Mesothelial cell of epicardium (in vitro differentiated cells): ENCODE measurements around the gene UPF1. TPM values are rescaled to one million over a fixed set of nuclear protein-coding genes. Genes with fewer than 3 reads are reported as not detected.

Experiments
- DNase-seq, 2 experiments: peaks; one replicate each; pipeline ENCODE4 v3.0.0; 2021; ENCODE audit warnings: low spot score in 2 of 2; ENCODE audit not compliant: unreplicated experiment in 2 of 2
- H3K27ac Mint-ChIP-seq: 2 replicates; pipeline ENCODE4 v1.8.0; 2021; ENCODE audit warnings: mixed read lengths
- H3K27me3 Mint-ChIP-seq: 2 replicates; pipeline ENCODE4 v1.8.0; 2021; ENCODE audit warnings: low read depth, mixed read lengths
- H3K36me3 Mint-ChIP-seq: 2 replicates; pipeline ENCODE4 v1.8.0; 2021; ENCODE audit warnings: mixed read lengths
- H3K4me1 Mint-ChIP-seq: 2 replicates; pipeline ENCODE4 v1.8.0; 2021; ENCODE audit warnings: mixed read lengths
- H3K4me3 Mint-ChIP-seq: 2 replicates; pipeline ENCODE4 v1.8.0; 2021; ENCODE audit warnings: mild to moderate bottlenecking, moderate library complexity, mixed read lengths
- H3K9me3 Mint-ChIP-seq: 2 replicates; pipeline ENCODE4 v1.8.0; 2021; ENCODE audit warnings: mixed read lengths
- CTCF ChIP-seq: fragments of 200-600 bp; sonication (generic); IDR thresholded peaks from one replicate; pipeline ENCODE4 v1.5.0; 2021; ENCODE audit warnings: antibody characterized with exemption; ENCODE audit not compliant: unreplicated experiment
- total RNA-seq: library from RNA; stranded (reverse); gene quantifications from 3 replicates; pipeline ENCODE4 v1.2.1, GENCODE V29; 2021

UPF1 gene
- total RNA-seq = 72.1 to 73.3 TPM (median 73.0 TPM) in 3 replicates

DNA sequence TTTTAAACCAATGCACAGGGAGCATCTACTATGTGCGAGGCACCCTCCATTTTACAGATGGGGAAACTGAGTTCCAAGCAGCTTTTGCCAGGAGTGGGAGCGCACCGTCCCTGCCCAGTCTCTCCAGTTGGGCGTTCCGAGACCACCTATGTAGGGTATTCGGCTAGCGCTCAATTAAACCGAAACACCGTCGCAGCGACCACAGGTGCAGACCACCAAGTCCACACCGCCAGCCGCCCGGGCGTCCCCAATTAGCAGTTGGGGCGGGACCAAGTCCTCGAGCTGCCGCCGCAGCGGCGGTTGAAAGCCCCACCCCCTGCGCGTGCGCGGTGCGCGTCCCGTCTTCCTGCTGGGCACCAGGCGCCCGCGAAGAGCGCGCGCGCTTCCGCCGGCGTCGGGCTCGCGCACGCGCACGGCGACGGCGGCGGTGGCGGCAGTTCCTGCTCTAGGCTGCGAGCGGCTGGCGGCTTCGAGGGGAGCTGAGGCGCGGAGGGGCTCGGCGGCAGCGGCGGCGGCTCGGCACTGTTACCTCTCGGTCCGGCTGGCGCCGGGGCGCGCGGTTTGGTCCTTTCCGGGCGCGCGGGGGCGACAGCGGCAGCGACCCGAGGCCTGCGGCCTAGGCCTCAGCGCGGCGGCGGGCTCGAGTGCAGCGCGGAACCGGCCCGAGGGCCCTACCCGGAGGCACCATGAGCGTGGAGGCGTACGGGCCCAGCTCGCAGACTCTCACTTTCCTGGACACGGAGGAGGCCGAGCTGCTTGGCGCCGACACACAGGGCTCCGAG lies at the start of gene UPF1:
TSS of gene UPF1 (plus strand) at position 436 of the 782 bp plus-strand sequence. CDS start at position 687, 251 bp downstream.
- peak; percentile 97 to 98 for DNase-seq

GRCh38 chr19:18782559-18783225 lies 49.1 kb upstream of the UPF1 start:
- Mint-ChIP-seq H3K27ac (no peak overlapping the region), H3K36me3 (no peaks in the 10 kb centered on the region), H3K27me3 (peaks cover 77% of the 10 kb centered on the region)

More for the DNA sequence above, at the start of gene UPF1:
- H3K4me3 Mint-ChIP-seq = peak within 1 kb of the TSS; percentile 94
- H3K4me1 Mint-ChIP-seq = peaks cover 32% of the 10 kb centered on the region
- peaks cover 4% of the 10 kb centered on the region for H3K36me3 Mint-ChIP-seq
- H3K27me3 Mint-ChIP-seq = peaks cover 3% of the 10 kb centered on the region
- peak within 1 kb of the TSS; percentile 97 for H3K27ac Mint-ChIP-seq
- peaks cover 4% of the 10 kb centered on the region for H3K9me3 Mint-ChIP-seq
- no peak for TF ChIP-seq CTCF

GRCh38 chr19:18783958-18784785 lies 47.6 kb upstream of the UPF1 start:
- H3K9me3 Mint-ChIP-seq = no peaks in the 10 kb centered on the region
- no peak for DNase-seq
- TF ChIP-seq CTCF = no peak
- H3K4me1 Mint-ChIP-seq = peaks cover 8% of the 10 kb centered on the region
- no peak overlapping the region for H3K27ac Mint-ChIP-seq
- no peak overlapping the region for H3K4me3 Mint-ChIP-seq
- no peaks in the 10 kb centered on the region for H3K36me3 Mint-ChIP-seq
- peaks cover 76% of the 10 kb centered on the region for H3K27me3 Mint-ChIP-seq

More at GRCh38 chr19:18782559-18783225, 49.1 kb upstream of the UPF1 start:
- no peak for DNase-seq
- H3K4me1 Mint-ChIP-seq = peaks cover 12% of the 10 kb centered on the region
- H3K9me3 Mint-ChIP-seq = no peaks in the 10 kb centered on the region
- H3K4me3 Mint-ChIP-seq = no peak overlapping the region
- no peak for TF ChIP-seq CTCF

- Mint-ChIP-seq H3K27me3 (peaks cover 76% of the 10 kb centered on the region), H3K27ac (no peak overlapping the region), H3K9me3 (no peaks in the 10 kb centered on the region), H3K36me3 (no peaks in the 10 kb centered on the region), H3K4me3 (no peak overlapping the region), H3K4me1 (peaks cover 9% of the 10 kb centered on the region)
- no peak for TF ChIP-seq CTCF
- DNase-seq = no peak
These were observed 47.0 kb upstream of the UPF1 start for GRCh38 chr19:18784786-18785120.

GRCh38 chr19:18785179-18786124 lies 46.3 kb upstream of the UPF1 start:
- no peak for TF ChIP-seq CTCF
- Mint-ChIP-seq H3K4me1 (peaks cover 13% of the 10 kb centered on the region), H3K27ac (no peak overlapping the region), H3K4me3 (peak overlapping the region; percentile 27), H3K27me3 (peaks cover 79% of the 10 kb centered on the region), H3K36me3 (no peaks in the 10 kb centered on the region), H3K9me3 (no peaks in the 10 kb centered on the region)
- DNase-seq = peak; percentile 72 to 74
